ENCODE measurements around the gene STMN3.

The STMN3 gene

GRCh38 chr20:63658749-63659187 is 5.5 kb upstream of the STMN3 start:
- H3K4me3 ChIP-seq (ENCODE audit: low read depth, low read length) = peak overlapping the region; percentile 65
- no peak for DNase-seq (ENCODE audit: low read depth)
- no peak for TF ChIP-seq CTCF (IDR thresholded peaks at IDR 0.05; ENCODE audit: low read depth, low read length, missing control alignments)

GRCh38 chr20:63657937-63658748 is 4.9 kb upstream of the STMN3 start, which contains the start of gene RTEL1:
RTEL1 (plus strand) TSS chr20:63658312; CDS start chr20:63659403, 1,091 bp downstream.
- no peak for TF ChIP-seq CTCF (IDR thresholded peaks at IDR 0.05; ENCODE audit: low read depth, low read length, missing control alignments)
- H3K4me3 ChIP-seq (ENCODE audit: low read depth, low read length) = peak within 1 kb of the TSS; percentile 65
- DNase-seq (ENCODE audit: low read depth) = peak; percentile 79

- H3K4me3 ChIP-seq (ENCODE audit: low read depth, low read length) = peak overlapping the region; percentile 65
- TF ChIP-seq CTCF (IDR thresholded peaks at IDR 0.05; ENCODE audit: low read depth, low read length, missing control alignments) = no peak
- no peak for DNase-seq (ENCODE audit: low read depth)
These were observed 4.2 kb upstream of the STMN3 start for GRCh38 chr20:63657260-63657936.

GRCh38 chr20:63656451-63656850 is 3.2 kb upstream of the STMN3 start:
- TF ChIP-seq CTCF (IDR thresholded peaks at IDR 0.05; ENCODE audit: low read depth, low read length, missing control alignments) = no peak
- H3K4me3 ChIP-seq (ENCODE audit: low read depth, low read length) = no peak overlapping the region
- no peak for DNase-seq (ENCODE audit: low read depth)

- H3K4me3 ChIP-seq (ENCODE audit: low read depth, low read length) = no peak overlapping the region
- TF ChIP-seq CTCF (IDR thresholded peaks at IDR 0.05; ENCODE audit: low read depth, low read length, missing control alignments) = no peak
- no peak for DNase-seq (ENCODE audit: low read depth)
These were observed 2.0 kb upstream of the STMN3 start for GRCh38 chr20:63655249-63655648.

GRCh38 chr20:63653974-63654668 is 897 bp upstream of the STMN3 start:
- H3K4me3 ChIP-seq (ENCODE audit: low read depth, low read length) = no peak overlapping the region
- no peak for TF ChIP-seq CTCF (IDR thresholded peaks at IDR 0.05; ENCODE audit: low read depth, low read length, missing control alignments)
- DNase-seq (ENCODE audit: low read depth) = no peak

Measured in GM12864 (cell line).